GM21526 (cell line): ENCODE results near the gene NAPA.

Source experiments
- ATAC-seq: cut with Tn5 transposase; IDR thresholded peaks from one replicate; pipeline ENCODE4 v1.9.1; 2021; ENCODE audit warnings: moderate library complexity; ENCODE audit not compliant: unreplicated experiment, low FRiP score

NAPA gene

GRCh38 chr19:47514869-47515588 is at the start of gene NAPA:
TSS of gene NAPA (minus strand) at chr19:47515063. CDS start at chr19:47514940, 123 bp downstream.
- peak; percentile 79 for ATAC-seq

DNA sequence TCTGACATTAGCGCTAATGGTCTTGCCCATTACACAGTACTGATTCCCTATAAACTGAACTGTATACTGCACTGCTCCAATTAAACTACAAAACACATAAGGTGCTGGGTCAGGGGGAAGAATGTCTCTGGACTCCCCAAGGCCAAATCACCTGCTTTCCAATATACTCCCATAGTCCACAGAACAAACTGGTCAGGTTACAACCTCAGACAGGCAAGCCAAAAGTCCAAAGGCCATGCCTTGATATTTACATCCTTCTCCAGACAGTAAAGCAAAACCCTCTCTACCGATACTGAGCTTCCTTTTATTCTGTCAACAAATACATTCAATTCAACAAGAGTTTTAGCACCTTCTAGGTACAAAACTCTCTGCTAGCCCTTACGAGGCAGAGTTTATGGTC is 49.2 kb upstream of the NAPA start:
- ATAC-seq, result no peak

GRCh38 chr19:47561440-47562057 is 46.7 kb upstream of the NAPA start:
- ATAC-seq, result no peak

DNA sequence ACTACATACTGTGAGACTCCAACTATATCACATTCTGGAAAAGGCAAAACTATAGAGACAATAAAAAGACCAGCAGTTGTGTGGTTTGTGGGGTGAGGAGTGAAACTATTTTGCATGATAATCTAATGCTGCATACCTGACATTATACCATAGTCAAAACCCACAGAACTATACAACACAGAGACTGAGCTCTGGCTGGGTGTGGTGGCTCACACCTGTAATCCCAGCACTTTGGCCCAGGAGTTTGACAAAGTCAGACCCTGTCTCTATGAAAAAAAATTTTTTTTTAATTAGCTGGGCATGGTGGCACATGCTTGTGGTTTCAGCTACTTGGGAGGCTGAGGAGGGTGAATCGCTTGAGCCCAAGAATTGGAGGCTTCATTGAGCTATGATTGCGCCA is 46.1 kb upstream of the NAPA start:
- ATAC-seq, result no peak

- no peak for ATAC-seq
Measured at GRCh38 chr19:47550129-47550528, 35.3 kb upstream of the NAPA start.

DNA sequence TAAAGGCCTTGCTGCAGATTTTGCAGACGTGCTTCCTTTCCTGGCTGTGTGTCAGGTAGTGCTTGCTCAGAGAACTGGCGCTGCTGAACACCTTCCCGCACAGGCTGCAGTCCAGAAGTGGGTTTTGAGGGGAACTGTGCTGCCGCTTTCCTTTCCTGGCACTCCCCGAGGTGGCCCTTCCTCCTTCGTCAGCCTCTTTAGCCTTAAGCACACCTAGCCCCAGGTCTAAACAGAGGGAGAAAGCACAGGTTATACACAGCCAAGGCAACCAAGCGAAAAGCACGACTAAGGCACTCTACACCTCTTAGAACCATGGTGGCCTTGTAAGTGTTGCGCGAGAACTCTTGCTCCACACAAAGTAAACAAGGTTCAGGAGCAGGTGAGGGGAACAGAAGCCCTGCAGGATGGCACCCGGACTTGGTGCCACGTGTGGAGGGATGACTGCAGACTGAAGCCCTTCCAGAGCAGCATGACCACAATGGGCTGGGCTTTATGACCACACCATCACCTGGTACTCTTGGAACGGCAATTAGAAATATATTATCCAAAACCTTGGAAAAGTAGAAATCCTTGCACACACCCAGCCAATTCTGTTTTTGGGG is 34.5 kb upstream of the NAPA start:
- no peak for ATAC-seq

- ATAC-seq, result no peak
Measured at GRCh38 chr19:47547199-47547598, 32.3 kb upstream of the NAPA start.

GRCh38 chr19:47545061-47545948 is 30.4 kb upstream of the NAPA start:
- ATAC-seq, result no peak

- no peak for ATAC-seq
Measured at GRCh38 chr19:47544476-47544875, 29.6 kb upstream of the NAPA start.

DNA sequence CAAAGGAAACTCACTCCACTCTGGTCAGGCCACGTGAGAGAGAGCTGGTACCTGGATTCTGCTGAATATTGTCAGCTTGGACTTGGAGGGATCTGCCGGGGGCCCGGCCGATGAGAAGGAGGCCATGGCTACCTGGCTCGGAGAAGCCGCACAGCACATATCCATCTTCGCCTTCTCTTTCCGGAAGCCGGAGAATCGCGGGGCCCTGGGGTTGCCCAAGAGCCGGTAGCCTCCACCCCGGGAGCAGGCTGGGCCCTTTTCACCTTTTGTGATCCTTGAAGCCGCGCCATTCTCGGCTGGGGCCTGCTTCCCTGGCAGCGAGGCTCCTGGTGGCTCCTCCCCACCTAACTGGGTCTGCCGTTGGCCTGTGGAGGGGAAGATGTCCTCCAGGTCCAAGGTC is 29.2 kb upstream of the NAPA start:
- no peak for ATAC-seq

- no peak for ATAC-seq
Measured at GRCh38 chr19:47542030-47542475, 27.2 kb upstream of the NAPA start.

GRCh38 chr19:47541518-47541917 is 26.7 kb upstream of the NAPA start:
- ATAC-seq, result no peak

DNA sequence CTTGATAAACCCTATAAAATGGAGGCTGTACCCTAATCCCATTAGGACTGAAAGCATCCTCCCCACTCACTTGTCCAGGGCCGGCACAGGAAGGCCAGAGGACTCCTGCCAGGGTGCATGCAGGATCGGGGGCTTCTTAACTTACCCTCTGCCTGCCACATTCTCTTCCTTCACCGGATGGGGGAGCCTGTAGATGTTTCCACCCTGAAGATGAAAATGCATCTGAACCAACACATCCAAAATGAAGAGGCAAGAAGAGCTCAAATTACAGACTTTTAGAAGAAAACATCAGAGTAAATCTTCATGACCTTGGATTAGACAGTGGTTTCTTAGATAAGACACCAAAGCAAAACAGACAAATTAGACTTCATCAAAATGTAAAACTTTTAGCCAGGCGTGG is 25.9 kb upstream of the NAPA start:
- no peak for ATAC-seq

- ATAC-seq, result no peak
Measured at GRCh38 chr19:47539747-47540311, 25.0 kb upstream of the NAPA start.

DNA sequence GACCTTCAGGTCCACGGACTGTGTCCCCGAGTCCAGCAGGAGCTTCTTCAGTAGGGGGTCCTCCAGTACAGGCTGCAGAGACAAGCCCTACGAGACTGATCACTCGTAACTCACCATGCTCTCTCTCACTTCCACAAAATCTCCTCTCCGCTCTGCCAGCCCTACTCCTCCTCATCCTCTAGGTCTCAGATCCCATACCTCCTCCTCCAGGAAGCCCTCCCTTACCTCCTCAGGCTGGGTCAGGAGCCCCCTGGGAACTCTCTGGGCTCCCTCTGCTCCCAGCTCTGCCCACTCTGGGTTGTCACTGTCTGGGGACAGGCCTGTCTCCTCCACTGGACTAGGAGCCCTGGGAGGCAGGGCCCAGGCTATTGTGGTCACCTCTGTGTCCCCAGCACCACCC is 23.9 kb upstream of the NAPA start:
- ATAC-seq, result no peak

DNA sequence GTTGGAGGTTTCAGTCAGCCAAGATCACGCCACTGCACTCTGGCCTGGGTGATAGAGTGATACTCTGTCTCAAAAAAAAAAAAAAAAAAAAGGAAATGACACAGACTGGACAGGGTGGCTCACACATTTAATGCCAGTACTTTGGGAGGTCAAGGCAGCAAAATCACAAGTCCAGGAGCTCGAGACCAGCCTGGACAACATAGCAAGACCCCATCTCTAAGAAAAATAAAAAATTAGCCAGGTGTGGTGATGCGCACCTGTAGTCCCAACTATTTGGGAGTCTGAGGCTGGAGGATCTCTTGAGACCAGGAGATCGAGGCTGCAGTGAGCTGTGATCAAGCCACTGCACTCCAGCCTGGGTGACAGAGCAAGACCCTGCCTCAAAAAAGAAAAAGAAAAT is 22.6 kb upstream of the NAPA start:
- ATAC-seq, result no peak

GRCh38 chr19:47534628-47535027 is 19.8 kb upstream of the NAPA start:
- ATAC-seq, result no peak

GRCh38 chr19:47531640-47532387 is 17.0 kb upstream of the NAPA start:
- ATAC-seq, result no peak

DNA sequence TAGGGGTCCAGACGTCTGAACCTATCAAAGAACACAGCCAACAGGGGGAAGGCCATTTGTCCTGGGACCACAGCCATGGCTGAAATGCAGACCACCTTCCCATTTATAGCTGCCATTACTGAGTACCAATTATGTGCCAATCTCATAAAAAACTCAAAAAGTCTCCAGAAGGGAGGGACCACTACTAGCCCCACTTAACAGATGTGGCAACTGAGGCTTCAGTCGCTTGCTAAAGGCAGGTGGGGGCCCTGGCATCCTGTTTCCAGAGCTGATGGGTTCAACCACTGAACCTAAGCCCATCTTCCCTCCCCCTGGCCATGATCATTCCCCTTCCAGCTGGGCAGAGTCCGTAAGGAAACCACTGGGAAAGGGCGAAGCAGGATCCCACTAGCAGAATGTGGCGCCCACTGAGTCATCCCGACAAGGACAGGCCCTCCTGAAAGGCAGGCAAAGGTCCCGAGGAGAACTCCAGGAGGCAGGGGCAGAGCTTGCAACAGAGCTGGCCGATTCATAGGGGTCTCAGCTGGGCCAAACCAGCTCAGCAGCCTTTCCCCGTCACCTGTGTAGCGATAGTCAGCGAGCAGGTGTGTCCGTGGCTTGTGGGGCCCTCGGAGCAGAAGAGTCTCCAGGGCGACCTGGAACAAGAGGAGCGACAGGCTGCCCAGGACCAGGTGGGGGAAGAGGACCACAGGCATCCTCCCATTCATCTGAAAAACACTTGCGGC is 14.3 kb upstream of the NAPA start:
- ATAC-seq, result no peak
